GM18519 (cell line): ENCODE measurements around the gene C4BPA.

Experiments
- ATAC-seq: cut with Tn5 transposase; IDR thresholded peaks from one replicate; pipeline ENCODE4 v1.9.1; 2021; ENCODE audit warnings: mild to moderate bottlenecking, moderate library complexity; ENCODE audit not compliant: unreplicated experiment, low FRiP score

The C4BPA gene

DNA sequence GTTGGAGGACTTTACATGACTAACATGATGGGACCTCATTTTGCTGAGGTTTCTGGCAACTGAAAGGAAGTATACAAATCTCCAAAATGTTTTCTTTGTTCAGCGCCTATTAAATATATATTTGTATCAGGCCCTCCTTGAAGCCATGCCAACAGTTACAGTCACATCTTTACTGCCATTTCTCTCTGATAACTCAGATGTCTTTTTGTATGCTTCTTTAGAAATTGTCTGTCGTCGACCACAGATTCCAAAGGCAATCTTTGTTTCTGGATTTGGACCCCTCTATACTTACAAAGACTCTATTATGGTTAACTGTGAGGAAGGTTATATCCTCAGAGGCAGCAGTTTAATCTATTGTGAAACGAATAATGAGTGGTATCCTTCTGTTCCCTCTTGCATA lies 69.4 kb downstream of the C4BPA start:
- no peak for ATAC-seq

- ATAC-seq, result no peak
Measured at GRCh38 chr1:207174913-207175312, 70.9 kb downstream of the C4BPA start.

- no peak for ATAC-seq
Measured at GRCh38 chr1:207179036-207179435, 75.0 kb downstream of the C4BPA start.

DNA sequence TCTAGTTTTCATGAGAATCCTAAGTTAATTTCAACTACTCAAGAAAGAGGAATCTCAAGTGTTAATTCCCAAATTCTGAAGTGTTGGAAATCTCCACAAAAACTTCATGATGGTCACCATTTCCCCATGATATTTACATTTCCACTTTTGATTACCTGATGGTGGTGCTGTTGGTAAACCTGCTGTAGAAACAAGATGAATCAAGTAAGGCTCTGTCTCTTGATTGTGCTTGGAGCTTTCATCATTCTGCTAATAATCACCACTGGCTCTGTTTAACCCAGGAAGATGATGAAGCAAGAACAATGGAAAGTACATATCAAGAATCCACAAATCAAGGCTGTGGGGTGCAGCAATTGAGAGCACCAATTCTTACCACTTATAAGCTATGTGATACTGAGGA lies 77.8 kb downstream of the C4BPA start:
- no peak for ATAC-seq

DNA sequence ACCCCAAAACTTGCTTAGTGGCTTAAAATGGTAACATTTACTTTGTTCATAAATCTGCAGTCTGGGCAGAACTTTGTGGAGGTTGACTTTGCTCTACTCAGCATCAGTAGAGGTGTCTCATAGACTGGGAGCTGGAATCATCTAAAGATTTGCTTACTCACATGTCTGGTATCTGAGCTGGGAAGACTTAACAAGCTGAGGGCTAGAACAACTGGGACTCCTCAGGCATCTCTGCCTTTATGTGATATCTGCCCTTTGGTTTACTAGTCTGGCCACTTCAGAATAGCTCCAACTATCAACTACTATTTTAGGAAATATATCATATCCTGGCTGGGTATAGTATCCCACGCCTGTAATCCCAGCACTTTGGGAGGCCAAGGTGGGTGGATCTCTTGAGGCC lies 82.5 kb downstream of the C4BPA start:
- ATAC-seq, result no peak

- no peak for ATAC-seq
Measured at GRCh38 chr1:207188901-207189300, 84.9 kb downstream of the C4BPA start.

DNA sequence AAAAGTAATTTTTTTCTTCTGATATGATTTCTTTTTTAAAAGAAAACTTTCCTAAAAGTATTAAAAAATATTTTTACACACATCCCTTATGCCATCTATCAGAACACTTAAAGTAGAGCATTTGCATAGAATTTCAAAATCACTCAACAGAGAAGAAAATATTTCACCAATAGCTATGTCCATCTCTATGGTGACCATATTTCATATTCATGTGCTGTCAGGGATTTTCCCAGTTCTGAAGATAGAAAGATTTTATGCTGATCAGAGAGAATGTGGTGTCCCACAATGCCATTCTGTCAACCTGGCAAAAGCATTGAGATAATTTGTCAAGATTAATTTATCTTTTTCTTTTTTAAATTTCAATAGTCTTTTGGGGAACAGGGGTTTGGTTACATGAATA lies 87.0 kb downstream of the C4BPA start:
- ATAC-seq, result no peak

DNA sequence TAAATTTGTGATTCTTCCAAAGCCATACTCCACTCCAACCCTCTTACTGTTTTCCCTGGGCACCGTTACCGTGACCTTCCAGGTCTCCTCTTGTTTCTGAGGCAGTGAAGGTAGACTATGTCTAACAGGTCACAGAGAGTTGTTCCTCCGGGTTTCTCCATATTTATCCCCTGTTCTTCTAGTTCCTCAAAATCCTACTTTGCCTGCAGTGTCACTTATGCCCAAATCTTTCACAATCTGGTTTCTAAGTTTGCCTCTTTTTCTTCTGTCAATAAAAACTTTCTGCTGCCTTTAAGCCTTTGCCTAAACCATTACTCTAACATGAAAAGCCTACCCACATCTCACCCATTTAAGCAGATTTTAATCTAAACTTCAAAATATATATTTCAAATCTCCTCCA lies 87.7 kb downstream of the C4BPA start:
- ATAC-seq, result no peak

DNA sequence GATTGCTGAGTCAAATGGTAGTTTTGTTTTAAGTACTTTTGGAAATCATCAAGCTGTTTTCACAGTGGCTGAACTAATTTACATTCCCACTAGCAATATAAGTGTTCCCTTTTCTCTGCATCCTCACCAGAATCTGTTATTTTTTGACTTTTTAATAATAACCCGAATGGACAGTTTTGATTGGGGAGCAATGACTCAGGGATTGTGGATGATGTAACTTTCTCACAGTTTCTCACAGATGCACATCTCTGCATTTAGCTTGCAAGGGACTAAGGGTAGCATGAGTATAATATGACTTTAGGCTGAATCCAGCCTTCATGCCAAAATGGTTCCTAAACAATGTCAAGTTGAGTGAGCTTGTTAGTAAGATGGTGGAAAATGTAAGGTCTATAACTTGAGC lies 90.2 kb downstream of the C4BPA start:
- no peak for ATAC-seq
